Ishikawa (cell line): Measurements from ENCODE around the gene OR2T8.

Source experiments
- CEBPB ChIP-seq: IDR thresholded peaks from 2 replicates; pipeline ENCODE4 v1.6.1; 2012
- CREB1 ChIP-seq: IDR thresholded peaks from 2 replicates; pipeline ENCODE4 v1.6.1; 2012; ENCODE audit warnings: low read depth
- EGR1 ChIP-seq: IDR thresholded peaks from 2 replicates; pipeline ENCODE4 v1.6.1; 2012
- EP300 ChIP-seq: IDR thresholded peaks from 2 replicates; pipeline ENCODE4 v1.6.1; 2012; ENCODE audit warnings: borderline replicate concordance
- FOXM1 ChIP-seq: IDR thresholded peaks from 2 replicates; pipeline ENCODE4 v1.6.1; 2012; ENCODE audit warnings: low read depth, borderline replicate concordance
- MAX ChIP-seq: IDR thresholded peaks from 2 replicates; pipeline ENCODE4 v1.6.1; 2012
- NFIC ChIP-seq: IDR thresholded peaks from 2 replicates; pipeline ENCODE4 v1.6.1; 2012
- RAD21 ChIP-seq: IDR thresholded peaks from 2 replicates; pipeline ENCODE4 v1.6.1; 2012; ENCODE audit warnings: low read depth
- REST ChIP-seq: IDR thresholded peaks from 2 replicates; pipeline ENCODE4 v1.6.1; 2012; ENCODE audit warnings: low read depth, mild to moderate bottlenecking
- TAF1 ChIP-seq: IDR thresholded peaks from 2 replicates; pipeline ENCODE4 v1.6.1; 2012; ENCODE audit warnings: low read depth, mild to moderate bottlenecking
- TCF12 ChIP-seq: IDR thresholded peaks from 2 replicates; pipeline ENCODE4 v1.6.1; 2012; ENCODE audit warnings: low read depth
- TEAD4 ChIP-seq: IDR thresholded peaks from 2 replicates; pipeline ENCODE4 v1.6.1; 2012
- YY1 ChIP-seq: IDR thresholded peaks from 2 replicates; pipeline ENCODE4 v1.6.1; 2012; ENCODE audit warnings: low read depth
- ZBTB7A ChIP-seq: IDR thresholded peaks from 2 replicates; pipeline ENCODE4 v1.6.1; 2012; ENCODE audit warnings: low read depth
- TF ChIP-seq, protein P1 (sequence below): IDR thresholded peaks from 2 replicates; pipeline ENCODE4 v1.6.1; 2012

OR2T8 gene, protein sequence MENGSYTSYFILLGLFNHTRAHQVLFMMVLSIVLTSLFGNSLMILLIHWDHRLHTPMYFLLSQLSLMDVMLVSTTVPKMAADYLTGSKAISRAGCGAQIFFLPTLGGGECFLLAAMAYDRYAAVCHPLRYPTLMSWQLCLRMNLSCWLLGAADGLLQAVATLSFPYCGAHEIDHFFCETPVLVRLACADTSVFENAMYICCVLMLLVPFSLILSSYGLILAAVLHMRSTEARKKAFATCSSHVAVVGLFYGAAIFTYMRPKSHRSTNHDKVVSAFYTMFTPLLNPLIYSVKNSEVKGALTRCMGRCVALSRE

DNA sequence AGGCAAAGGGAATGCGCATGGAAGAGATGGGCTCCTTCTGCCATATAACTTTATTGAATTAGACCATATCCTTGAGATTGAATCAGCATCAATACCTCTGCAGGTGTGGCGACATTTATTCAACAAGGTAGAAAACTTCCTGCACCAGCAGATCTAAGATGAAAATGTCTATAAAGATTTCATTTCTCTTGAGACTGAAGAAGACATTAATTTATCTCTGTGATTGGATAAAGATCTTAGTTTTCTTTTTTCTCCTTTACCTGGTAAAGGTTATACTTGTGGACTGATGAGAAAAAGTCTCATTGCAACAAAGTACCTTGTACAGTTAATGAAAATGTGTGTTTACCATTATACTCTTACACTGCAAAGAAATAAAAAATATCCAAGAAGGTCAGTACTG lies at the start of gene OR2T8:
TSS of gene OR2T8 (plus strand) at position 301 of the 400 bp plus-strand sequence. CDS start 766 bp downstream, outside the sequence.
- TF ChIP-seq MAX (no peak), TAF1 (no peak), REST (no peak), NFIC (no peak), TCF12 (no peak), EGR1 (no peak), CEBPB (no peak), RAD21 (no peak), TEAD4 (no peak), CREB1 (no peak), FOXM1 (no peak), EP300 (no peak), YY1 (no peak)
- TF ChIP-seq, protein P1, sequence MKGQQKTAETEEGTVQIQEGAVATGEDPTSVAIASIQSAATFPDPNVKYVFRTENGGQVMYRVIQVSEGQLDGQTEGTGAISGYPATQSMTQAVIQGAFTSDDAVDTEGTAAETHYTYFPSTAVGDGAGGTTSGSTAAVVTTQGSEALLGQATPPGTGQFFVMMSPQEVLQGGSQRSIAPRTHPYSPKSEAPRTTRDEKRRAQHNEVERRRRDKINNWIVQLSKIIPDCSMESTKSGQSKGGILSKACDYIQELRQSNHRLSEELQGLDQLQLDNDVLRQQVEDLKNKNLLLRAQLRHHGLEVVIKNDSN = no peak

DNA sequence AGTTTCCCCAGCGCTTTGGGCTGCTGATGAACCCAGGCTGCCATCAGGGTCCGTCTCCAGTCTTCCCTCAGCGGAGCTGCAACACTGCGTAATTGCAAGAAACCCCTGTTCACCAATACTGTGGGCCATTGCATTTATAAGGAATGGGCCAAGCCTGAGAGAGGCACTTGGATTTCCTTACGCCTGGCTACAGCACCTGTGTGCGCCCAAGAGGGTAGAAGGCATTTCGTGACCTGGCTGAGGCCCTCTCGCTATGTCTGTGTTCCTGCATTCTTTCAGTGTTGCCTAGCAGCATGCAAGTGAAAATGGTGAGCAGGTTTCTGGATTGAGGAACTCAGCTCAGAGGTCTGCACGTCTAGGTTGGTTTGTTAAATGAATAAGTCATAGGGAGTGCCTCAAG lies 36.7 kb upstream of the OR2T8 start:
- TF ChIP-seq CREB1 = no peak
- no peak for TF ChIP-seq EP300
- no peak for TF ChIP-seq RAD21
- TF ChIP-seq ZBTB7A = no peak
- TF ChIP-seq NFIC = no peak
- TF ChIP-seq FOXM1 = no peak
- no peak for TF ChIP-seq EGR1
- TF ChIP-seq, protein P1 = no peak
- no peak for TF ChIP-seq MAX
- no peak for TF ChIP-seq TAF1
- TF ChIP-seq TCF12 = no peak
- TF ChIP-seq REST = no peak
- no peak for TF ChIP-seq YY1

- TF ChIP-seq YY1 (no peak), TEAD4 (no peak), REST (no peak), CREB1 (no peak), FOXM1 (no peak), TAF1 (no peak), NFIC (no peak), MAX (no peak)
- TF ChIP-seq, protein P1 = no peak
Measured at GRCh38 chr1:247884797-247885413, 35.1 kb upstream of the OR2T8 start.
